A549 (cell line): Measurements from ENCODE around the gene CYP24A1.

Experiments
- JUNB ChIP-seq: fragments of >200 bp; sonication (Bioruptor Twin); formaldehyde crosslinking; IDR thresholded peaks from 2 replicates; pipeline ENCODE4 v1.6.1; 2016
- KDM1A ChIP-seq: fragments of 200-600 bp; sonication (generic); IDR thresholded peaks from 2 replicates; pipeline ENCODE4 v1.6.1; 2016; ENCODE audit warnings: low read depth, mild to moderate bottlenecking
- MYC ChIP-seq: IDR thresholded peaks from 2 replicates; pipeline ENCODE4 v1.6.1; 2012; ENCODE audit warnings: mild to moderate bottlenecking, inconsistent platforms, low read length, improper control_type of control experiment, borderline replicate concordance
- POLR2A ChIP-seq: IDR thresholded peaks from 2 replicates; pipeline ENCODE4 v1.6.1; 2012; ENCODE audit warnings: mild to moderate bottlenecking, low read length
- RCOR1 ChIP-seq: fragments of 150-350 bp; IDR thresholded peaks from 2 replicates; pipeline ENCODE4 v1.6.1; 2014; ENCODE audit warnings: antibody characterized with exemption, low read length, low read depth
- TF ChIP-seq, protein P1 (sequence below): fragments of >200 bp; sonication (Bioruptor Twin); formaldehyde crosslinking; IDR thresholded peaks from 3 replicates; pipeline ENCODE4 v1.6.1; 2016
- TF ChIP-seq, protein P2 (sequence below): IDR thresholded peaks from 2 replicates; pipeline ENCODE4 v1.6.1; 2012
- TF ChIP-seq, protein P3 (sequence below): fragments of >200 bp; sonication (Bioruptor Twin); formaldehyde crosslinking; IDR thresholded peaks from 3 replicates; pipeline ENCODE4 v1.5.1; 2016

DNA sequence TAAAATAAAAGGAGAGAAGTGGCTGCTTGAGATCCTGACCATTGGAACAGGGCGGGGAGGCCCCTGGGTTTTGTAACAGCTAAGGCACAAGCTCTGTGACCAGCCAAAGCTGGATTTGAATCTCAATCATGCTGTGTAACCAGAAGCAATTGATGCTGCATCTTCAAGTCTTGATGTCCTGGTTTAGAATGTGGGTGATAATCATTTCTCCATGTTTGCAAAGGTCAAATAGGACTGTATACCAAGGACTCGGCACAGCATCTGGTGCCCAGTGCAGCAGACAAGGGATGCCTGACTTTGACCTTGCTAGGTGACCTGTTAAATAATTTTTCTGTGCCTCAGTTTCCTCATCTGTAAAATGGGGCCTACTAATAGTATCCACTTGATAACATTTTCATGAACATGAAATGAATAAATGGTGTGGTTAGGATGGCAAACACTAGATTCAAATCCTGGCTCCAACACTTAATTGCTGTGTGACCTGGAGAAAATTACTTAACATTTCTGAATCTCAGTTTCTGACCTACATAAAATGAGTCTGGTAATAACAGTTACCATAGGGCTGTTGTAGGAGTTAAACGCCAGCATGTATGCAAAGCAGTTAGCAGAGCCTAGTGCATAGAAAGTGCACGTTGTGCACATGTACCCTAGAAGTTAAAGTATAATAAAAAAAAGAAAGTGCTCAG, 57.1 kb downstream of the CYP24A1 start:
- TF ChIP-seq RCOR1: no peak
- TF ChIP-seq, protein P1, sequence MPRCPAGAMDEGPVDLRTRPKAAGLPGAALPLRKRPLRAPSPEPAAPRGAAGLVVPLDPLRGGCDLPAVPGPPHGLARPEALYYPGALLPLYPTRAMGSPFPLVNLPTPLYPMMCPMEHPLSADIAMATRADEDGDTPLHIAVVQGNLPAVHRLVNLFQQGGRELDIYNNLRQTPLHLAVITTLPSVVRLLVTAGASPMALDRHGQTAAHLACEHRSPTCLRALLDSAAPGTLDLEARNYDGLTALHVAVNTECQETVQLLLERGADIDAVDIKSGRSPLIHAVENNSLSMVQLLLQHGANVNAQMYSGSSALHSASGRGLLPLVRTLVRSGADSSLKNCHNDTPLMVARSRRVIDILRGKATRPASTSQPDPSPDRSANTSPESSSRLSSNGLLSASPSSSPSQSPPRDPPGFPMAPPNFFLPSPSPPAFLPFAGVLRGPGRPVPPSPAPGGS: no peak
- TF ChIP-seq, protein P2, sequence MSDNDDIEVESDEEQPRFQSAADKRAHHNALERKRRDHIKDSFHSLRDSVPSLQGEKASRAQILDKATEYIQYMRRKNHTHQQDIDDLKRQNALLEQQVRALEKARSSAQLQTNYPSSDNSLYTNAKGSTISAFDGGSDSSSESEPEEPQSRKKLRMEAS: no peak
- TF ChIP-seq, protein P3, sequence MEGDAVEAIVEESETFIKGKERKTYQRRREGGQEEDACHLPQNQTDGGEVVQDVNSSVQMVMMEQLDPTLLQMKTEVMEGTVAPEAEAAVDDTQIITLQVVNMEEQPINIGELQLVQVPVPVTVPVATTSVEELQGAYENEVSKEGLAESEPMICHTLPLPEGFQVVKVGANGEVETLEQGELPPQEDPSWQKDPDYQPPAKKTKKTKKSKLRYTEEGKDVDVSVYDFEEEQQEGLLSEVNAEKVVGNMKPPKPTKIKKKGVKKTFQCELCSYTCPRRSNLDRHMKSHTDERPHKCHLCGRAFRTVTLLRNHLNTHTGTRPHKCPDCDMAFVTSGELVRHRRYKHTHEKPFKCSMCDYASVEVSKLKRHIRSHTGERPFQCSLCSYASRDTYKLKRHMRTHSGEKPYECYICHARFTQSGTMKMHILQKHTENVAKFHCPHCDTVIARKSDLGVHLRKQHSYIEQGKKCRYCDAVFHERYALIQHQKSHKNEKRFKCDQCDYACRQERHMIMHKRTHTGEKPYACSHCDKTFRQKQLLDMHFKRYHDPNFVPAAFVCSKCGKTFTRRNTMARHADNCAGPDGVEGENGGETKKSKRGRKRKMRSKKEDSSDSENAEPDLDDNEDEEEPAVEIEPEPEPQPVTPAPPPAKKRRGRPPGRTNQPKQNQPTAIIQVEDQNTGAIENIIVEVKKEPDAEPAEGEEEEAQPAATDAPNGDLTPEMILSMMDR: no peak
- TF ChIP-seq POLR2A: no peak
- no peak for TF ChIP-seq MYC
- TF ChIP-seq KDM1A: peak; percentile 97
- no peak for TF ChIP-seq JUNB
